Neural cell (in vitro differentiated cells): ENCODE measurements around the gene ASIP. TPM values are rescaled to one million over a fixed set of nuclear protein-coding genes. Genes with fewer than 3 reads are reported as not detected.

ENCODE experiments used
- H2AFZ ChIP-seq: fragments of 200-600, 300-800 bp; sonication (generic), shearing (Covaris generic); 2 replicates; pipeline ENCODE4 v1.6.0; 2014; ENCODE audit warnings: low read depth, mild to moderate bottlenecking, antibody characterized with exemption, low read length, moderate library complexity
- H3F3A ChIP-seq: fragments of 200-600 bp; shearing (Covaris generic); 2 replicates; pipeline ENCODE4 v1.6.1; 2016; ENCODE audit warnings: mild to moderate bottlenecking, moderate library complexity, mixed read lengths, antibody characterized with exemption, low read length; ENCODE audit not compliant: insufficient read depth, poor library complexity, severe bottlenecking
- H3K27ac ChIP-seq: fragments of 200-600, 300-800 bp; sonication (generic), shearing (Covaris generic); 2 replicates; pipeline ENCODE4 v1.5.1; 2014; ENCODE audit warnings: mild to moderate bottlenecking, low read length, moderate library complexity
- H3K27me3 ChIP-seq: fragments of 300-800, 200-600 bp; sonication (generic), shearing (Covaris generic); 2 replicates; pipeline ENCODE4 v1.6.0; 2014; ENCODE audit warnings: mild to moderate bottlenecking, low read depth, low read length, moderate library complexity; ENCODE audit not compliant: insufficient read depth
- H3K36me3 ChIP-seq: fragments of 300-800, 200-600 bp; sonication (generic), shearing (Covaris generic); 2 replicates; pipeline ENCODE4 v1.5.1; 2014; ENCODE audit warnings: mild to moderate bottlenecking, antibody characterized with exemption, low read length, moderate library complexity; ENCODE audit not compliant: insufficient read depth
- H3K4me2 ChIP-seq: fragments of 300-800, 200-600 bp; sonication (generic), shearing (Covaris generic); 2 replicates; pipeline ENCODE4 v1.6.0; 2014; ENCODE audit warnings: mild to moderate bottlenecking, low read length
- H3K4me3 ChIP-seq: fragments of 300-800, 200-600 bp; sonication (generic), shearing (Covaris generic); 2 replicates; pipeline ENCODE4 v1.5.1; 2014; ENCODE audit warnings: mild to moderate bottlenecking, low read length, moderate library complexity
- H3K79me2 ChIP-seq: fragments of 200-600 bp; shearing (Covaris generic); replicated peaks from 2 replicates; pipeline ENCODE4 v1.6.0; 2014; ENCODE audit warnings: mild to moderate bottlenecking, low read length, moderate library complexity; ENCODE audit not compliant: insufficient read depth
- H3K9ac ChIP-seq: fragments of 300-800, 200-600 bp; sonication (generic), shearing (Covaris generic); 2 replicates; pipeline ENCODE4 v1.6.1; 2016; ENCODE audit warnings: mild to moderate bottlenecking, low read length, mixed read lengths
- H3K9me2 ChIP-seq: fragments of 200-600 bp; shearing (Covaris generic); 2 replicates; pipeline ENCODE4 v1.6.1; 2016; ENCODE audit warnings: mild to moderate bottlenecking, low read length, mixed read lengths; ENCODE audit not compliant: insufficient read depth
- H3K9me3 ChIP-seq: fragments of 200-600, 300-800 bp; sonication (generic), shearing (Covaris generic); 2 replicates; pipeline ENCODE4 v1.6.1; 2016; ENCODE audit warnings: mild to moderate bottlenecking, mixed run types, low read length, moderate library complexity, mixed read lengths
- H4K20me1 ChIP-seq: fragments of 200-600 bp; shearing (Covaris generic); 2 replicates; pipeline ENCODE4 v1.6.1; 2016; ENCODE audit warnings: mild to moderate bottlenecking, mixed run types; ENCODE audit not compliant: insufficient read depth
- EP300 ChIP-seq: fragments of 450-650 bp; conservative IDR thresholded peaks from 2 replicates; pipeline ENCODE4 v1.6.1; 2014; ENCODE audit warnings: antibody characterized with exemption, mild to moderate bottlenecking, moderate library complexity; ENCODE audit not compliant: poor library complexity, severe bottlenecking
- EZH2 ChIP-seq: fragments of 200-600, 300-800 bp; shearing (Covaris generic), sonication (generic); IDR thresholded peaks from 2 replicates; pipeline ENCODE4 v1.6.1; 2014; ENCODE audit warnings: antibody characterized with exemption, low read length, borderline replicate concordance, mild to moderate bottlenecking; ENCODE audit not compliant: insufficient read depth, poor library complexity, severe bottlenecking
- MXI1 ChIP-seq: fragments of 450-650 bp; conservative IDR thresholded peaks from 2 replicates; pipeline ENCODE4 v1.6.1; 2014; ENCODE audit warnings: antibody characterized with exemption, mild to moderate bottlenecking; ENCODE audit not compliant: poor library complexity, severe bottlenecking
- POLR2AphosphoS5 ChIP-seq: IDR thresholded peaks from 2 replicates; pipeline ENCODE4 v1.6.1; 2012
- RAD21 ChIP-seq: fragments of 450-650 bp; conservative IDR thresholded peaks from 2 replicates; pipeline ENCODE4 v1.6.1; 2014; ENCODE audit warnings: antibody characterized with exemption, mild to moderate bottlenecking, moderate library complexity
- SMC3 ChIP-seq: fragments of 450-650 bp; conservative IDR thresholded peaks from 2 replicates; pipeline ENCODE4 v1.6.1; 2014; ENCODE audit warnings: antibody characterized with exemption, mild to moderate bottlenecking, moderate library complexity; ENCODE audit not compliant: poor library complexity
- TAF1 ChIP-seq: IDR thresholded peaks from 2 replicates; pipeline ENCODE4 v1.6.1; 2012; ENCODE audit warnings: low read depth
- polyA plus RNA-seq: library from polyadenylated mRNA; depleted of rRNA; stranded (reverse); fragments of >200 nt; gene quantifications from 2 replicates; pipeline ENCODE4 v1.2.3, GENCODE V29; 2014
- TF ChIP-seq, protein P1 (sequence below): IDR thresholded peaks from 2 replicates; pipeline ENCODE4 v1.6.1; 2012; ENCODE audit warnings: borderline replicate concordance
- TF ChIP-seq, protein P2 (sequence below): fragments of 450-650 bp; IDR thresholded peaks from 2 replicates; pipeline ENCODE4 v1.5.1; 2014; ENCODE audit warnings: antibody characterized with exemption, mild to moderate bottlenecking, moderate library complexity; ENCODE audit not compliant: poor library complexity, severe bottlenecking

ASIP gene
- polyA plus RNA-seq, 1 donor from 2014 or later, result not detected

DNA sequence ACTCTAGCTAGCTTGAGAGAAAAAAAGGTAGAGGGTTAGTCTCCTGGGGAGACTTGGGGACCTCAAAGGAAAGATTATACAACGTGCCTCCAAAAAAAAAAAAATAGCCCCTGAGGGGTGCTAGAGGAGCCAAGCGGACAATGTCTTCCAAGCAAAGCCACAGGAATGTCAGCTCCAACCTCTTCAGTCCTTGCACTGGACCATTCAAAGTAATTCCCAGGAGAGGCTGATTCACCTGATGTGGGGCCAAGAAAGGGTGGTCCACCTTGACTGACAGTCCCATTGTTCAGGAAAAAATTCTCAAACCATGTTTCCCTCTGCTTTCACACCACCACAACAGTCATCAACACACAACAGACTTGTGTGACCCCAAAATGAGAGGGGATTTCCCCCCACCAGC lies 30.7 kb downstream of the ASIP start:
- no peaks in the 10 kb centered on the region for H3K79me2 ChIP-seq
- no peaks in the 10 kb centered on the region for H4K20me1 ChIP-seq
- no peaks in the 10 kb centered on the region for H3F3A ChIP-seq
- H3K4me3 ChIP-seq, result no peak overlapping the region
- H3K36me3 ChIP-seq, result no peaks in the 10 kb centered on the region
- no peaks in the 10 kb centered on the region for H3K27me3 ChIP-seq
- H3K9me2 ChIP-seq, result no peaks in the 10 kb centered on the region
- no peak overlapping the region for H3K4me2 ChIP-seq
- H3K27ac ChIP-seq, result no peak overlapping the region
- H3K9me3 ChIP-seq, result no peaks in the 10 kb centered on the region
- TF ChIP-seq EP300, result no peak
- TF ChIP-seq, protein P1, sequence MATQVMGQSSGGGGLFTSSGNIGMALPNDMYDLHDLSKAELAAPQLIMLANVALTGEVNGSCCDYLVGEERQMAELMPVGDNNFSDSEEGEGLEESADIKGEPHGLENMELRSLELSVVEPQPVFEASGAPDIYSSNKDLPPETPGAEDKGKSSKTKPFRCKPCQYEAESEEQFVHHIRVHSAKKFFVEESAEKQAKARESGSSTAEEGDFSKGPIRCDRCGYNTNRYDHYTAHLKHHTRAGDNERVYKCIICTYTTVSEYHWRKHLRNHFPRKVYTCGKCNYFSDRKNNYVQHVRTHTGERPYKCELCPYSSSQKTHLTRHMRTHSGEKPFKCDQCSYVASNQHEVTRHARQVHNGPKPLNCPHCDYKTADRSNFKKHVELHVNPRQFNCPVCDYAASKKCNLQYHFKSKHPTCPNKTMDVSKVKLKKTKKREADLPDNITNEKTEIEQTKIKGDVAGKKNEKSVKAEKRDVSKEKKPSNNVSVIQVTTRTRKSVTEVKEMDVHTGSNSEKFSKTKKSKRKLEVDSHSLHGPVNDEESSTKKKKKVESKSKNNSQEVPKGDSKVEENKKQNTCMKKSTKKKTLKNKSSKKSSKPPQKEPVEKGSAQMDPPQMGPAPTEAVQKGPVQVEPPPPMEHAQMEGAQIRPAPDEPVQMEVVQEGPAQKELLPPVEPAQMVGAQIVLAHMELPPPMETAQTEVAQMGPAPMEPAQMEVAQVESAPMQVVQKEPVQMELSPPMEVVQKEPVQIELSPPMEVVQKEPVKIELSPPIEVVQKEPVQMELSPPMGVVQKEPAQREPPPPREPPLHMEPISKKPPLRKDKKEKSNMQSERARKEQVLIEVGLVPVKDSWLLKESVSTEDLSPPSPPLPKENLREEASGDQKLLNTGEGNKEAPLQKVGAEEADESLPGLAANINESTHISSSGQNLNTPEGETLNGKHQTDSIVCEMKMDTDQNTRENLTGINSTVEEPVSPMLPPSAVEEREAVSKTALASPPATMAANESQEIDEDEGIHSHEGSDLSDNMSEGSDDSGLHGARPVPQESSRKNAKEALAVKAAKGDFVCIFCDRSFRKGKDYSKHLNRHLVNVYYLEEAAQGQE, result no peak
- no peak for TF ChIP-seq TAF1
- TF ChIP-seq, protein P2, sequence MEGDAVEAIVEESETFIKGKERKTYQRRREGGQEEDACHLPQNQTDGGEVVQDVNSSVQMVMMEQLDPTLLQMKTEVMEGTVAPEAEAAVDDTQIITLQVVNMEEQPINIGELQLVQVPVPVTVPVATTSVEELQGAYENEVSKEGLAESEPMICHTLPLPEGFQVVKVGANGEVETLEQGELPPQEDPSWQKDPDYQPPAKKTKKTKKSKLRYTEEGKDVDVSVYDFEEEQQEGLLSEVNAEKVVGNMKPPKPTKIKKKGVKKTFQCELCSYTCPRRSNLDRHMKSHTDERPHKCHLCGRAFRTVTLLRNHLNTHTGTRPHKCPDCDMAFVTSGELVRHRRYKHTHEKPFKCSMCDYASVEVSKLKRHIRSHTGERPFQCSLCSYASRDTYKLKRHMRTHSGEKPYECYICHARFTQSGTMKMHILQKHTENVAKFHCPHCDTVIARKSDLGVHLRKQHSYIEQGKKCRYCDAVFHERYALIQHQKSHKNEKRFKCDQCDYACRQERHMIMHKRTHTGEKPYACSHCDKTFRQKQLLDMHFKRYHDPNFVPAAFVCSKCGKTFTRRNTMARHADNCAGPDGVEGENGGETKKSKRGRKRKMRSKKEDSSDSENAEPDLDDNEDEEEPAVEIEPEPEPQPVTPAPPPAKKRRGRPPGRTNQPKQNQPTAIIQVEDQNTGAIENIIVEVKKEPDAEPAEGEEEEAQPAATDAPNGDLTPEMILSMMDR, result no peak
- no peak for TF ChIP-seq MXI1
- no peak for TF ChIP-seq POLR2AphosphoS5
- no peak overlapping the region for H2AFZ ChIP-seq
- no peak overlapping the region for H3K9ac ChIP-seq

DNA sequence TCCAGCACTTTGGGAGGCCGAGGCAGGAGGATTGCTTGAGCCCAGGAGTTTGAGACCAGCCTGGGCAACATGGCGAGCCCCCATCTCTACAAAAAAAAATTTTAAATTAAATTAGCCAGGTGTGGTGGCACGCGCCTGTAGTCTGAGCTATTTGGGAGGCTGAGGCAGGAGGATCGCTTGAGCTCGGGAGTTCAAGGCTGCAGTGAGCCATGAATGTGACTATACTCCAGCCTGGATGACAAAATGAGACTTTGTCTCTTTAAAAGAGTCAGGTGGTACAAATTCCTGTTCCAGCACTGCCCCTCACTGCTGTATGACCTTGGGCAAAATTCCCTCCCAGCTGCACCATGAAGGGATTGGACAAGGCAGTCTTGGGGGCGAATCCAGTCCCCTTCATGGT lies 33.5 kb downstream of the ASIP start:
- Histone ChIP-seq H3F3A (no peaks in the 10 kb centered on the region), H3K27me3 (no peaks in the 10 kb centered on the region), H3K9me2 (no peaks in the 10 kb centered on the region), H3K36me3 (no peaks in the 10 kb centered on the region), H3K27ac (no peak overlapping the region), H3K79me2 (no peaks in the 10 kb centered on the region), H4K20me1 (no peaks in the 10 kb centered on the region), H3K4me3 (no peak overlapping the region), H3K4me2 (no peak overlapping the region), H3K9ac (no peak overlapping the region), H3K9me3 (no peaks in the 10 kb centered on the region), H2AFZ (no peak overlapping the region)
- TF ChIP-seq MXI1 (no peak), EP300 (no peak), RAD21 (no peak), SMC3 (no peak), EZH2 (no peak)
- TF ChIP-seq, protein P2, result no peak
- TF ChIP-seq, protein P1, result no peak
